ENCODE measurements around the gene TXNRD2.

Gene TXNRD2

DNA sequence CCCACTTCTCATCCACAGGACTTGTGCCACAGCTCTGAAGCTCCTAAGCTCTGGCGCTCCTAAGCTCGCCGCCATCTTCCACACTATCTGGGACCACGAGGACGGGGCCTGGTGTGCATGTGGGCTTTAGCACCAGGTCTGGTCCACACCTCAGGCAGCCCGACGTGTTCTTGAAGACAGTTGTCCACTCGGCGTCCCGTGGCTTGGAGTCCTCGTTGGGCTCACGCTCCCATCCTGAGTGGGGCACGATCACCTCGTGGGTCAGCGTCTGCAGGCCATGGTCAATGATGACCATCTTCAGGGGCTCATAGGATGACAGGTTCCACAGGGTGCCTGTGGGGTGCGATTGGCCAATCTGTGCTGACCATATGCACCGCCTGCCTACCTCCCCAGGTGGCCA, 37.1 kb upstream of the TXNRD2 start:
- Histone ChIP-seq H3K4me1 (ENCODE audit: control insufficient read depth, insufficient read depth, low read length) (peaks cover 17% of the 10 kb centered on the region), H3K9ac (ENCODE audit: low read length in 2 of 2) (no peak overlapping the region), H3K27me3 (ENCODE audit: control insufficient read depth in 1 of 2, insufficient read depth in 2 of 2, low read length in 2 of 2) (no peaks in the 10 kb centered on the region), H3K4me3 (ENCODE audit: low read length in 2 of 2) (no peak overlapping the region), H3K27ac (ENCODE audit: low read length) (no peak overlapping the region), H3K36me3 (ENCODE audit: control insufficient read depth in 2 of 2, insufficient read depth in 2 of 2, low read length in 2 of 2) (peaks cover 14 to 25% of the 10 kb centered on the region in 2 donors), H3K9me3 (ENCODE audit: control insufficient read depth in 2 of 2, low read length in 2 of 2) (no peaks in the 10 kb centered on the region)

DNA sequence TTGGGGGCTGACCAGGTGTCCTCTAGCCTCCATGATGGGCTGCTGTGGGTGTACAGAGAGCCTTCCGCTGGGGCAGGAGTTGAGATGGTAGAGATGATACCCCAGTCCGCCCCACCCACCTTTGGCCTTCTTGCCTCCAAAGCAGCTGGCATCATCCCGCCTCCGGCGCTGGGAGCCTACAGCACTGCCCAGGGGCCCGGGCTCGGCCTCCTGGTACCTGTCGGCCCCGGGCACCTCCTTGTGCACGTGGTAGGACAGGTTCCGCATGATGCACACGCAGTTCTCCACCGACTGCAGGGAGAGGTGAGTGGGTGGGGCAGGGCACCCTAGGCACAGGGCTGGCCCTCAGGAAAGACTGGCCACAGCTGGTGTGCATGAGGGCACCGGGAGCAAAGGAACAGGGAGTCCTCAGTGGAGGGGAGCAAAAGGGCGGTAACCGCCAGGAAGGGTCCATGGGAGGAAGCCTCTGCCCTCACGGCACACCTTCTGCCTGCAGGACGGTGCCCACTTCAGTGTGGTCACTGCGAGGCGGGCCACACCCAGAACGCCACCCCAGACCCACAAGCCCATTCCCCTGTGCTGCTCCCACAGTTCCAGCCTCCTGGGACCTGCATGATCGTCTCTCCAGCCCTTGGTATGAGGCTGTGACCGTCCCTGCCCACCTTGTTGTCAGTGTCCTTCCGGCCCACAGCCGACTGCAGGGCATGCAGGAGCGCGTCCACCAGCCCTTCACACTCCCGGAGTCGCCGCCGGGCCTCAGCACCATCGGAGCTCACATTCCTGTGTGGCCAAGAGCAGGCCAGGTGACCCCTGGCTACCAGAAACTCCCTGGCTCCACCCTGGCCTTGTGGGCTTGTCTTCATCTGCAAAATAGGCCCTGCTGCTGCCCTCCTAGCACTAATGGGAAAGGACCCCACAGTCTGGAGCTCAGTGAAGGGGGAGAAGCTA, 36.0 kb upstream of the TXNRD2 start:
- no peak overlapping the region for H3K27ac ChIP-seq (ENCODE audit: low read length)
- H3K9ac ChIP-seq (ENCODE audit: low read length in 2 of 2) = no peak overlapping the region
- no peak overlapping the region for H3K4me3 ChIP-seq (ENCODE audit: low read length in 2 of 2)
- no peaks in the 10 kb centered on the region for H3K9me3 ChIP-seq (ENCODE audit: control insufficient read depth in 2 of 2, low read length in 2 of 2)
- H3K4me1 ChIP-seq (ENCODE audit: control insufficient read depth, insufficient read depth, low read length) = peaks cover 9% of the 10 kb centered on the region
- H3K27me3 ChIP-seq (ENCODE audit: control insufficient read depth in 1 of 2, insufficient read depth in 2 of 2, low read length in 2 of 2) = no peaks in the 10 kb centered on the region
- peaks cover 23 to 30% of the 10 kb centered on the region in 2 donors for H3K36me3 ChIP-seq (ENCODE audit: control insufficient read depth in 2 of 2, insufficient read depth in 2 of 2, low read length in 2 of 2)

- H3K9me3 ChIP-seq (ENCODE audit: control insufficient read depth in 2 of 2, low read length in 2 of 2) = no peaks in the 10 kb centered on the region
- H3K27me3 ChIP-seq (ENCODE audit: control insufficient read depth in 1 of 2, insufficient read depth in 2 of 2, low read length in 2 of 2) = no peaks in the 10 kb centered on the region
- peaks cover 9% of the 10 kb centered on the region for H3K4me1 ChIP-seq (ENCODE audit: control insufficient read depth, insufficient read depth, low read length)
- peaks cover 23 to 33% of the 10 kb centered on the region in 2 donors for H3K36me3 ChIP-seq (ENCODE audit: control insufficient read depth in 2 of 2, insufficient read depth in 2 of 2, low read length in 2 of 2)
- H3K27ac ChIP-seq (ENCODE audit: low read length) = no peak overlapping the region
- H3K4me3 ChIP-seq (ENCODE audit: low read length in 2 of 2) = no peak overlapping the region
- no peak overlapping the region for H3K9ac ChIP-seq (ENCODE audit: low read length in 2 of 2)
These were observed 35.1 kb upstream of the TXNRD2 start for GRCh38 chr22:19976671-19977070.

DNA sequence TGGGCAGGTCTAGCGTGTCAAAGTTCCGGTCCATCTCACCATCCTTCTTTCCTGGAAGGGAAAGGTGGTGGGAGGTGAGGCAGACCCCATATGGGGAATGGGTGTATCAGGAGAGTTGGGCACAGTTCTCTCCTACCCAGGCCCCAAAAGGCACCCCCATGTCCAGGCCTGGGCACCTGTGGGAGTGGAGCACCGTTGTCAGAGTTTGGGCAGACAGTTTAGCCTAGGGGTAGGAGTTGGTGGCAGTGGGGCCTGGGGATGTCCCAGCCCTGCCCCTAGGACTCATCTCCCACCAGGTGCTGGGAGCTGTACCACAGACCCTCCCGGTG, 34.1 kb upstream of the TXNRD2 start:
- H3K27me3 ChIP-seq (ENCODE audit: control insufficient read depth in 1 of 2, insufficient read depth in 2 of 2, low read length in 2 of 2) = no peaks in the 10 kb centered on the region
- no peak overlapping the region for H3K9ac ChIP-seq (ENCODE audit: low read length in 2 of 2)
- peaks cover 21 to 32% of the 10 kb centered on the region in 2 donors for H3K36me3 ChIP-seq (ENCODE audit: control insufficient read depth in 2 of 2, insufficient read depth in 2 of 2, low read length in 2 of 2)
- no peaks in the 10 kb centered on the region for H3K9me3 ChIP-seq (ENCODE audit: control insufficient read depth in 2 of 2, low read length in 2 of 2)
- H3K4me1 ChIP-seq (ENCODE audit: control insufficient read depth, insufficient read depth, low read length) = peaks cover 17% of the 10 kb centered on the region
- H3K27ac ChIP-seq (ENCODE audit: low read length) = no peak overlapping the region
- H3K4me3 ChIP-seq (ENCODE audit: low read length in 2 of 2) = no peak overlapping the region

GRCh38 chr22:19974935-19975706, 33.5 kb upstream of the TXNRD2 start:
- Histone ChIP-seq H3K4me1 (ENCODE audit: control insufficient read depth, insufficient read depth, low read length) (peaks cover 19% of the 10 kb centered on the region), H3K36me3 (ENCODE audit: control insufficient read depth in 2 of 2, insufficient read depth in 2 of 2, low read length in 2 of 2) (peaks cover 16 to 29% of the 10 kb centered on the region in 2 donors), H3K9me3 (ENCODE audit: control insufficient read depth in 2 of 2, low read length in 2 of 2) (no peaks in the 10 kb centered on the region), H3K27me3 (ENCODE audit: control insufficient read depth in 1 of 2, insufficient read depth in 2 of 2, low read length in 2 of 2) (no peaks in the 10 kb centered on the region), H3K9ac (ENCODE audit: low read length in 2 of 2) (peak overlapping the region in 1 of 2 donors; percentile 13), H3K4me3 (ENCODE audit: low read length in 2 of 2) (no peak overlapping the region), H3K27ac (ENCODE audit: low read length) (no peak overlapping the region)

GRCh38 chr22:19974268-19974861, 32.7 kb upstream of the TXNRD2 start:
- peaks cover 19% of the 10 kb centered on the region for H3K4me1 ChIP-seq (ENCODE audit: control insufficient read depth, insufficient read depth, low read length)
- no peak overlapping the region for H3K4me3 ChIP-seq (ENCODE audit: low read length in 2 of 2)
- H3K36me3 ChIP-seq (ENCODE audit: control insufficient read depth in 2 of 2, insufficient read depth in 2 of 2, low read length in 2 of 2) = peaks cover 15 to 29% of the 10 kb centered on the region in 2 donors
- H3K27ac ChIP-seq (ENCODE audit: low read length) = no peak overlapping the region
- H3K9ac ChIP-seq (ENCODE audit: low read length in 2 of 2) = no peak overlapping the region
- H3K9me3 ChIP-seq (ENCODE audit: control insufficient read depth in 2 of 2, low read length in 2 of 2) = no peaks in the 10 kb centered on the region
- H3K27me3 ChIP-seq (ENCODE audit: control insufficient read depth in 1 of 2, insufficient read depth in 2 of 2, low read length in 2 of 2) = no peaks in the 10 kb centered on the region

DNA sequence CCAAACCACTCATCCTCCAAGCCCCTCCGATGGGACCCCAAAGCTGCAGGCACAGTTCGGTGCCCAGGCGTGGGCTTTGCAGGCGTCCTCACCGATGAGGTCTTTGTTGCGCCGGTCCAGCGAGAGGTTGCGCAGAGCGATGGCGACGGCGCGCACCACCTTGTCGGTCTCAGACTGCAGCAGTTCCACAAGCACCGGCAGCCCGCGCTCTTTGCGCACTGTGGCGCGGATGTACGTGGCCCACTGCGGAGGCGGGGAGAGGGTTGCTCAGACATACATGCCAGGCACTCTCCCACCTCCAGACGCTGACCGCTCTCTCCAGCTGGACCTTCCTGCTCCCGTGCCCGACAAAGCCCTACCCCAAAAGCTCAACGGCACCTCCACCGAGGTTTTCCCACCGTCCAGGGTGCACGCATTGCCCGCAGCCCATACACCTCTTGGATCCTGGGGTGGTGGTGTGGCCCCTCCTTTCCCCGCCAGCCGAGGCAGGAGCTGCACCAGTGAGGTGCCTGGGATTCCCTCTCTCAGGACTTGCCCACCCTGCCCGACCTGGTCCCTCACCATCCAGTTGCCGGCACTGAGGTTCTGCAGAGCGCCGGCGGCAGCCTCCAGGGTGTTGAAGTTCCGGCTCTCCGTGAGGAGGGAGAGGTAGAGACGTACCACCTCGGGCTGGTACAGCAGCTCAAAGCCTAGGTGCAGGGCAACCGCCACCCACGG, 32.1 kb upstream of the TXNRD2 start:
- Histone ChIP-seq H3K27ac (ENCODE audit: low read length) (no peak overlapping the region), H3K4me3 (ENCODE audit: low read length in 2 of 2) (no peak overlapping the region), H3K9ac (ENCODE audit: low read length in 2 of 2) (no peak overlapping the region), H3K9me3 (ENCODE audit: control insufficient read depth in 2 of 2, low read length in 2 of 2) (no peaks in the 10 kb centered on the region), H3K36me3 (ENCODE audit: control insufficient read depth in 2 of 2, insufficient read depth in 2 of 2, low read length in 2 of 2) (peaks cover 9 to 23% of the 10 kb centered on the region in 2 donors), H3K27me3 (ENCODE audit: control insufficient read depth in 1 of 2, insufficient read depth in 2 of 2, low read length in 2 of 2) (no peaks in the 10 kb centered on the region), H3K4me1 (ENCODE audit: control insufficient read depth, insufficient read depth, low read length) (peaks cover 19% of the 10 kb centered on the region)

DNA sequence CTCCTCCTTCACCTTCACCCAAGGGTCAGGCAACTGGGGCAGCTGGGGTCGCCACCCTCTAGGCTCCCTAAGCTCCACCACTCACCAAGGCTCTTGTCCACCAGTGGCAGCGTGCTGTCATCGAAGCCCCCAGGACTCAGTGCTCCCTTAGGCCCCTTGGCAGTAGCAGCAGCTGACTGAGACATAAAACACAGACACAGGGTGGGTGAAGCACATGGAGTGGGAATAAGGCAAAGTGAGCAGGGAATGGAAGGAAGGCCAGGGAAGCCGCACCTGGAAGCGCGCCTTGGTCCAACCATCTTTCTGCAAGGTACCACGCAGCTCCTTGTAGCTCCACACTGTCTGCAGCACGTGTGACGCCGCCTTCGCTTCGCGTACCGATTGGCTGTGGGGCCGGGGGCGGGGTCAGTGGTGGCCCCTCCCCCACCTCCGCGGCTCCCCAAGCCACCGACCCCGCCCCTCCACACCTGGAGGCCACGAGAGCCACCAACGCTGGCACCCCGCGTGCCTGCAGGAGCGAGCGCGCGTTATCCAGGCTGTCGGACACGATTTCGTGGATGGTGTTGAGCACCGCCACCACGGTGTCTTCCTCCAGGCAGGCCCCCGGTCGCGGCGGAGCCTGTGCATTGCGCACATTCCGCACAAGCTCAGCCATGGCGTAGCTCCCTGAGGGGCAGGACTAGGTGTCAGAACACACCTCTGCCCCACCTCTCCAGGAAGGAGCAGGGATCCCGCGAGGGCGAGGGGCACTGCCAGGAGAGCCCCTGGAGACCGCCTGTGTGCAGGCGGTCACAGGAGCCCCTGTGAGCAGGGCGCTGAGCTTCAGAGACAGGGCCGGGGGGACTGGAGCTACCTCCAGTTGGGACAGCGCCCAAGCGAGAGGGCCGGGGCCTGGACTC, 31.3 kb upstream of the TXNRD2 start:
- peaks cover 16 to 20% of the 10 kb centered on the region in 2 donors for H3K36me3 ChIP-seq (ENCODE audit: control insufficient read depth in 2 of 2, insufficient read depth in 2 of 2, low read length in 2 of 2)
- no peaks in the 10 kb centered on the region for H3K9me3 ChIP-seq (ENCODE audit: control insufficient read depth in 2 of 2, low read length in 2 of 2)
- peaks cover 19% of the 10 kb centered on the region for H3K4me1 ChIP-seq (ENCODE audit: control insufficient read depth, insufficient read depth, low read length)
- no peak overlapping the region for H3K27ac ChIP-seq (ENCODE audit: low read length)
- no peak overlapping the region for H3K4me3 ChIP-seq (ENCODE audit: low read length in 2 of 2)
- no peaks in the 10 kb centered on the region for H3K27me3 ChIP-seq (ENCODE audit: control insufficient read depth in 1 of 2, insufficient read depth in 2 of 2, low read length in 2 of 2)
- no peak overlapping the region for H3K9ac ChIP-seq (ENCODE audit: low read length in 2 of 2)

DNA sequence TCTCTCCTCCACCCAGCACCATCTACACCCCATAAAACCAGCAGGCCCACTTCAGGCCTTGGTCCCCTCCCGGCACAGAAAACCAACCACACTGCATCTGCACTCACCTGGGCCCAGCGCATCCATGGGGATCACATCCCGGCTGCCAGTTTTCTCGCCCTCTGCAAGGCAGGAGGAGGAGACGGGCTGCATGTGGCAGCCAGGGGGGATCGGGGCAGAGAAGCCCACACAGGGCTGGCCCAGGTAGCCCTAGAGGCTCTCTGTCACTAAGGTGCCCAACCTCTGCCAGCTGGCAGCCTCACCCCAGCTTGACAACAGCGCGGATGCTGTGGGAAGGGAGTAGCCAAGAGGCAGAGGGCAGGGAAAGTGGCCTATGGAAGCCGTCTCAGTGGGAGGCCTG, 30.6 kb upstream of the TXNRD2 start:
- H3K27ac ChIP-seq (ENCODE audit: low read length) = no peak overlapping the region
- H3K9me3 ChIP-seq (ENCODE audit: control insufficient read depth in 2 of 2, low read length in 2 of 2) = no peaks in the 10 kb centered on the region
- H3K4me1 ChIP-seq (ENCODE audit: control insufficient read depth, insufficient read depth, low read length) = peaks cover 19% of the 10 kb centered on the region
- no peaks in the 10 kb centered on the region for H3K27me3 ChIP-seq (ENCODE audit: control insufficient read depth in 1 of 2, insufficient read depth in 2 of 2, low read length in 2 of 2)
- H3K4me3 ChIP-seq (ENCODE audit: low read length in 2 of 2) = no peak overlapping the region
- peaks cover 22 to 24% of the 10 kb centered on the region in 2 donors for H3K36me3 ChIP-seq (ENCODE audit: control insufficient read depth in 2 of 2, insufficient read depth in 2 of 2, low read length in 2 of 2)
- H3K9ac ChIP-seq (ENCODE audit: low read length in 2 of 2) = no peak overlapping the region
